Osteocyte (in vitro differentiated cells): Measurements from ENCODE around the gene SMAD3. TPM values are rescaled to one million over a fixed set of nuclear protein-coding genes. Genes with fewer than 3 reads are reported as not detected.

ENCODE experiments used
- DNase-seq: peaks from one replicate; pipeline ENCODE4 v3.0.0; 2021; ENCODE audit warnings: mixed read lengths; ENCODE audit not compliant: unreplicated experiment; ENCODE audit errors: extremely low spot score
- H3K27ac Mint-ChIP-seq: one replicate; pipeline ENCODE4 v1.8.0; 2021; ENCODE audit warnings: mild to moderate bottlenecking, mixed read lengths; ENCODE audit not compliant: unreplicated experiment
- H3K27me3 Mint-ChIP-seq: one replicate; pipeline ENCODE4 v1.8.0; 2021; ENCODE audit warnings: mixed read lengths; ENCODE audit not compliant: unreplicated experiment
- H3K36me3 Mint-ChIP-seq: one replicate; pipeline ENCODE4 v1.8.0; 2021; ENCODE audit warnings: mixed read lengths; ENCODE audit not compliant: unreplicated experiment
- H3K4me1 Mint-ChIP-seq: one replicate; pipeline ENCODE4 v1.8.0; 2021; ENCODE audit warnings: mixed read lengths; ENCODE audit not compliant: unreplicated experiment
- H3K4me3 Mint-ChIP-seq: one replicate; pipeline ENCODE4 v1.8.0; 2021; ENCODE audit warnings: mild to moderate bottlenecking, moderate library complexity, mixed read lengths; ENCODE audit not compliant: unreplicated experiment
- H3K9me3 Mint-ChIP-seq: one replicate; pipeline ENCODE4 v1.8.0; 2021; ENCODE audit warnings: mixed read lengths; ENCODE audit not compliant: unreplicated experiment
- total RNA-seq: library from RNA; stranded (reverse); gene quantifications from 2 replicates; pipeline ENCODE4 v1.2.1, GENCODE V29; 2021
- TF ChIP-seq, protein P1 (sequence below): fragments of 200-600 bp; sonication (generic); IDR thresholded peaks from 2 replicates; pipeline ENCODE4 v1.5.0; 2021; ENCODE audit warnings: antibody characterized with exemption, mild to moderate bottlenecking, moderate library complexity

SMAD3 gene
- total RNA-seq, 1 donor from 2014 or later = 39.7 TPM

DNA sequence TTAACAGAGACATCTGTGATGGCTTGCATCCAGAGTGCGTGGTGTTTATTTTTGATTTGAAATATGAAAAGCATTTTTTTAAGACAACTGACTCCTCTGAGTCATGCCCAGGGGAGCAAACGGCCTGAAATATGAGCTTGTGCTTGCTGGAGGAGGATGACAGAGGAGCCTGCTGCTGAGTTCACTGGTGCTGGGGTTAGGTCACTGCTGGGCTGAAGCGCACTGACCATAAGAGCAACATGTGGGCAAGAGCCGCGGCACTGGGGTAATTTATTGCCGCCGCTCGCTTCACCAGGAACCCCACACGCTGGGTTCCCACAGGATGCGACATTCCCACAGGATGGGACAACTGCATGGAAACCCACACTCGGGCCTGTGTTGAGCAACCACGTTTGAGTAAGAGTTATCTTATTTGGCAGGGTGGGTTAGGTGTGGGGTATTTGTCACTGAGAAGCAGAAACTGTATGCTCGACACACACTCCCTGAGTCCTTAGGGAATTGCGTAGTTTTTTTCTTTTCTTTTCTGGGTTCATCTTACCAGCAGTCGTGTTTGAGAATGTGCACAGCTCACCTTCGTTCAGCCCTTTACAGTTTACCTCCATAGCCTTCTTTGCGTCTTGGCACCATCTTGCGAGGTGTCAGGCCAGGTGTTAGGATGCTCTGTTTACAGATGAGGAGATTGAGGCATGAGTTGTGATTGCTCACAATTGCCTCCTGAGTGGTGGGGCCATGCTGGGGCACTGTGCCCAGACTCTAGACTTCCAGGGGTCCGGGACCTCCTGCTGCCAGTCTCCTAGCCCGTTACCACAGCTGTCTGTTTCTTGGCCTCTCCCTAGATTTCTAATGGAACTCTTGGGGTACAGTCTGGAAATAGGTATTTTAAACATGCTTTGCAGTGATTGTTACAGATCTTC is 60.4 kb downstream of the SMAD3 start:
- Mint-ChIP-seq H3K9me3 (no peaks in the 10 kb centered on the region), H3K27ac (peak overlapping the region; percentile 85), H3K27me3 (no peaks in the 10 kb centered on the region), H3K4me3 (peak overlapping the region; percentile 14), H3K36me3 (no peaks in the 10 kb centered on the region), H3K4me1 (peaks cover 63% of the 10 kb centered on the region)
- TF ChIP-seq, protein P1, sequence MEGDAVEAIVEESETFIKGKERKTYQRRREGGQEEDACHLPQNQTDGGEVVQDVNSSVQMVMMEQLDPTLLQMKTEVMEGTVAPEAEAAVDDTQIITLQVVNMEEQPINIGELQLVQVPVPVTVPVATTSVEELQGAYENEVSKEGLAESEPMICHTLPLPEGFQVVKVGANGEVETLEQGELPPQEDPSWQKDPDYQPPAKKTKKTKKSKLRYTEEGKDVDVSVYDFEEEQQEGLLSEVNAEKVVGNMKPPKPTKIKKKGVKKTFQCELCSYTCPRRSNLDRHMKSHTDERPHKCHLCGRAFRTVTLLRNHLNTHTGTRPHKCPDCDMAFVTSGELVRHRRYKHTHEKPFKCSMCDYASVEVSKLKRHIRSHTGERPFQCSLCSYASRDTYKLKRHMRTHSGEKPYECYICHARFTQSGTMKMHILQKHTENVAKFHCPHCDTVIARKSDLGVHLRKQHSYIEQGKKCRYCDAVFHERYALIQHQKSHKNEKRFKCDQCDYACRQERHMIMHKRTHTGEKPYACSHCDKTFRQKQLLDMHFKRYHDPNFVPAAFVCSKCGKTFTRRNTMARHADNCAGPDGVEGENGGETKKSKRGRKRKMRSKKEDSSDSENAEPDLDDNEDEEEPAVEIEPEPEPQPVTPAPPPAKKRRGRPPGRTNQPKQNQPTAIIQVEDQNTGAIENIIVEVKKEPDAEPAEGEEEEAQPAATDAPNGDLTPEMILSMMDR = no peak
- peak; percentile 89 for DNase-seq

- H3K4me3 Mint-ChIP-seq = no peak overlapping the region
- H3K36me3 Mint-ChIP-seq = no peaks in the 10 kb centered on the region
- TF ChIP-seq, protein P1 = no peak
- H3K27ac Mint-ChIP-seq = no peak overlapping the region
- H3K27me3 Mint-ChIP-seq = no peaks in the 10 kb centered on the region
- DNase-seq = no peak
- peaks cover 62% of the 10 kb centered on the region for H3K4me1 Mint-ChIP-seq
- no peaks in the 10 kb centered on the region for H3K9me3 Mint-ChIP-seq
Observed at GRCh38 chr15:67126551-67127330, 61.3 kb downstream of the SMAD3 start.

- Mint-ChIP-seq H3K4me3 (no peak overlapping the region), H3K27ac (no peak overlapping the region), H3K4me1 (peaks cover 59% of the 10 kb centered on the region), H3K27me3 (no peaks in the 10 kb centered on the region), H3K9me3 (no peaks in the 10 kb centered on the region), H3K36me3 (no peaks in the 10 kb centered on the region)
- no peak for DNase-seq
- TF ChIP-seq, protein P1 = no peak
Observed at GRCh38 chr15:67127331-67127664, 61.9 kb downstream of the SMAD3 start.

DNA sequence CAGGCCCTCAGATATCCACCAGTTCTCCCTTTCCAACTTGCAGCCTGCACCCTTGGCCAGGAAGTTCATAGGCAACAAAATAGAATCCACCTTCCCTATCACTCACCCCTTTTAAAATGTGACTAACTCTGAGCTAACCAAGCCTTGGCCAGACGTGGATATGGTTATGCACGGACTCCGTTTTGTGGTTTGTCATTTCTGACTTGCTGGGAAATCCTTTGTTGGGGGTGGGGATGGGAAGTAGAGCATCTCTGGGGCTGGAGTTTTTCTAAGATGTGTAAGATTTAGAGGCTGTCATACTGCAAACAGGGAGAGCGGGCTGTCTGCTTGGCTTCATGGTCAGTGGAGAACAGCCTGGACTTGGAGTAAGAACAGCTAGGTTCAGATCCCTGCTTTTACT is 62.6 kb downstream of the SMAD3 start:
- no peaks in the 10 kb centered on the region for H3K9me3 Mint-ChIP-seq
- TF ChIP-seq, protein P1 = no peak
- DNase-seq = no peak
- peaks cover 62% of the 10 kb centered on the region for H3K4me1 Mint-ChIP-seq
- H3K36me3 Mint-ChIP-seq = no peaks in the 10 kb centered on the region
- no peak overlapping the region for H3K4me3 Mint-ChIP-seq
- H3K27me3 Mint-ChIP-seq = no peaks in the 10 kb centered on the region
- H3K27ac Mint-ChIP-seq = peak overlapping the region; percentile 42

DNA sequence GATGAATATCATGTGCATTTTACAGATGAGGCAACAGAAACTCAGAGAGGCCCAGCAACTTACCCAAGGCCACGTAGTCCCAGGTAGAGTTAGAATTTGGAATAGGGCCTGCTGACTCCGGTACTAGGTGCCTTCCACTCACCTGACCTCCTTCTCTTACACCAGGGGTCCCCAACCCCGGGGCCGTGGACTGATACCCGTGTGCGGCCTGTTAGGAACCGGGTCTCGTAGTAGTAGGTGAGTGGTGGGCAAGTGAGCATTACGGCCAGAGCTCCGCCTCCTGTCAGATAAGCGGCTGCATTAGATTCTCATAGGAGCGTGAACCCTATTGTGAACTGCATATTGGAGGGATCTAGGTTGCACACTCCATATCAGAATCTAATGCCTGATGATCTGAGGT is 64.8 kb downstream of the SMAD3 start:
- H3K27me3 Mint-ChIP-seq = no peaks in the 10 kb centered on the region
- no peak for DNase-seq
- no peak overlapping the region for H3K27ac Mint-ChIP-seq
- TF ChIP-seq, protein P1 = no peak
- peaks cover 66% of the 10 kb centered on the region for H3K4me1 Mint-ChIP-seq
- no peaks in the 10 kb centered on the region for H3K9me3 Mint-ChIP-seq
- H3K36me3 Mint-ChIP-seq = no peaks in the 10 kb centered on the region
- H3K4me3 Mint-ChIP-seq = no peak overlapping the region
